ENCODE measurements around the gene SERINC1.
"Not testable (repeated sequence)": the region's sequence is repeated elsewhere in the genome, so short reads cannot be mapped to it uniquely, and the experiment has no call there.

The SERINC1 gene

GRCh38 chr6:122471107-122472021 lies at the start of gene SERINC1:
Gene SERINC1, minus strand, starts transcription at chr6:122471807. Its CDS starts 70 bp downstream, at chr6:122471737.
- DNase-seq = peak; percentile 53 to 97 (median 90)

GRCh38 chr6:122511193-122511924 lies 39.8 kb upstream of the SERINC1 start:
- no peak for DNase-seq

- DNase-seq = not testable (repeated sequence)
Measured at GRCh38 chr6:122505170-122505569, 33.6 kb upstream of the SERINC1 start.

GRCh38 chr6:122501475-122501874 lies 29.9 kb upstream of the SERINC1 start:
- no peak for DNase-seq

- no peak for DNase-seq
Measured at GRCh38 chr6:122495612-122496011, 24.0 kb upstream of the SERINC1 start.

- no peak for DNase-seq
Measured at GRCh38 chr6:122494665-122495272, 23.2 kb upstream of the SERINC1 start.

- DNase-seq = peak in 43 of 56 donors; percentile 2 to 80 (median 42)
Measured at GRCh38 chr6:122491919-122492555, 20.4 kb upstream of the SERINC1 start.

- no peak for DNase-seq
Measured at GRCh38 chr6:122490607-122491006, 19.0 kb upstream of the SERINC1 start.

- no peak for DNase-seq
Measured at GRCh38 chr6:122484760-122485159, 13.2 kb upstream of the SERINC1 start.

GRCh38 chr6:122482750-122483080 lies 11.1 kb upstream of the SERINC1 start:
- no peak for DNase-seq

GRCh38 chr6:122476131-122476530 lies 4.5 kb upstream of the SERINC1 start:
- no peak for DNase-seq

- no peak for DNase-seq
Measured at GRCh38 chr6:122472022-122472340, 374 bp upstream of the SERINC1 start.

- no peak for DNase-seq
Measured at GRCh38 chr6:122461885-122462284, 9.7 kb downstream of the SERINC1 start.

- DNase-seq = not testable (repeated sequence)
Measured at GRCh38 chr6:122459865-122460416, 11.7 kb downstream of the SERINC1 start.

GRCh38 chr6:122459240-122459639 lies 12.4 kb downstream of the SERINC1 start:
- DNase-seq = no peak

GRCh38 chr6:122458087-122458486 lies 13.5 kb downstream of the SERINC1 start:
- no peak for DNase-seq

GRCh38 chr6:122455116-122455515 lies 16.5 kb downstream of the SERINC1 start:
- DNase-seq = not testable (repeated sequence)

- no peak for DNase-seq
Measured at GRCh38 chr6:122454673-122455072, 16.9 kb downstream of the SERINC1 start.

GRCh38 chr6:122452509-122452908 lies 19.1 kb downstream of the SERINC1 start:
- DNase-seq = no peak

GRCh38 chr6:122449069-122449468 lies 22.5 kb downstream of the SERINC1 start:
- no peak for DNase-seq

- no peak for DNase-seq
Measured at GRCh38 chr6:122445274-122445673, 26.3 kb downstream of the SERINC1 start.

Data from nucleus accumbens (tissue), 56 donors.